Fibroblast of skin of right biceps (primary cell): ENCODE results near the gene EPHB3.
A peak's percentile ranks its signal among the peaks of the same experiment; 100 is the strongest.

Experiments
- DNase-seq: peaks from one replicate; pipeline ENCODE4 v3.0.0-alpha.2; 2013

The EPHB3 gene

GRCh38 chr3:184630861-184631471, 69.4 kb downstream of the EPHB3 start:
- no peak for DNase-seq

- DNase-seq = peak; percentile 47
These were observed 69.9 kb downstream of the EPHB3 start for GRCh38 chr3:184631472-184631861.
